GM12878 (cell line): ENCODE measurements around the gene NEU4.

Source experiments
- TF ChIP-seq, protein P1 (sequence below), 3 experiments: IDR thresholded peaks in 2 of 3; conservative IDR thresholded peaks in 1 of 3; 2 replicates each; pipeline ENCODE4 v1.5.1; 2011; ENCODE audit warnings: low read depth in 3 of 3, low read length in 3 of 3, mild to moderate bottlenecking in 3 of 3, control low read depth in 2 of 3, moderate library complexity in 2 of 3, inconsistent platforms in 1 of 3, mixed read lengths in 1 of 3; ENCODE audit not compliant: control insufficient read depth in 2 of 3, insufficient read depth in 1 of 3; ENCODE audit errors: extremely low read depth in 1 of 3
- TF ChIP-seq, protein P2 (sequence below): fragments of 150-350 bp; IDR thresholded peaks from 2 replicates; pipeline ENCODE4 v1.6.1; 2014; ENCODE audit warnings: mild to moderate bottlenecking, low read depth, low read length

DNA sequence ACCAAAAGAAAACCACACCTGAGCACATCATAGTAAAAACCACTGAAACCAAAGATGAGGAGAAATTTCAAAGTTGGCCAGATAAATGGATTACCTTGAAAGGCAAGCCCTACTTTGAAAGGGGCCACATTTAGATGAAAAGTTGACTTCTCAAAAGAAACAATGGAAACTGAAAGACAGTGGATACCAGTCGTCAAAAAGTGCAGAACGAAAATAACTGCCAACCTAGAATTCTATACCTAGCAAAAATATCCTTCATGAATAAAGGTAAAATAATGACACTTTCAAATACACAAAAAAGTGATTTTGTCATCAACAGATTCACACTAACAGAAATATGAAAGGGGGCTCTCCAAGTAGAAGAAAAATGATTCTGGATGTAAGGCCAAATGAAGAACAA is 18.4 kb downstream of the NEU4 start:
- TF ChIP-seq, protein P1, sequence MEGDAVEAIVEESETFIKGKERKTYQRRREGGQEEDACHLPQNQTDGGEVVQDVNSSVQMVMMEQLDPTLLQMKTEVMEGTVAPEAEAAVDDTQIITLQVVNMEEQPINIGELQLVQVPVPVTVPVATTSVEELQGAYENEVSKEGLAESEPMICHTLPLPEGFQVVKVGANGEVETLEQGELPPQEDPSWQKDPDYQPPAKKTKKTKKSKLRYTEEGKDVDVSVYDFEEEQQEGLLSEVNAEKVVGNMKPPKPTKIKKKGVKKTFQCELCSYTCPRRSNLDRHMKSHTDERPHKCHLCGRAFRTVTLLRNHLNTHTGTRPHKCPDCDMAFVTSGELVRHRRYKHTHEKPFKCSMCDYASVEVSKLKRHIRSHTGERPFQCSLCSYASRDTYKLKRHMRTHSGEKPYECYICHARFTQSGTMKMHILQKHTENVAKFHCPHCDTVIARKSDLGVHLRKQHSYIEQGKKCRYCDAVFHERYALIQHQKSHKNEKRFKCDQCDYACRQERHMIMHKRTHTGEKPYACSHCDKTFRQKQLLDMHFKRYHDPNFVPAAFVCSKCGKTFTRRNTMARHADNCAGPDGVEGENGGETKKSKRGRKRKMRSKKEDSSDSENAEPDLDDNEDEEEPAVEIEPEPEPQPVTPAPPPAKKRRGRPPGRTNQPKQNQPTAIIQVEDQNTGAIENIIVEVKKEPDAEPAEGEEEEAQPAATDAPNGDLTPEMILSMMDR (IDR thresholded peaks at IDR 0.05 in 2 of 3, conservative IDR thresholded peaks at IDR 0.05 in 1 of 3; ENCODE audit: control insufficient read depth in 2 of 3, extremely low read depth in 1 of 3, insufficient read depth in 1 of 3, low read depth in 3 of 3, low read length in 3 of 3) = no peak
- TF ChIP-seq, protein P2, sequence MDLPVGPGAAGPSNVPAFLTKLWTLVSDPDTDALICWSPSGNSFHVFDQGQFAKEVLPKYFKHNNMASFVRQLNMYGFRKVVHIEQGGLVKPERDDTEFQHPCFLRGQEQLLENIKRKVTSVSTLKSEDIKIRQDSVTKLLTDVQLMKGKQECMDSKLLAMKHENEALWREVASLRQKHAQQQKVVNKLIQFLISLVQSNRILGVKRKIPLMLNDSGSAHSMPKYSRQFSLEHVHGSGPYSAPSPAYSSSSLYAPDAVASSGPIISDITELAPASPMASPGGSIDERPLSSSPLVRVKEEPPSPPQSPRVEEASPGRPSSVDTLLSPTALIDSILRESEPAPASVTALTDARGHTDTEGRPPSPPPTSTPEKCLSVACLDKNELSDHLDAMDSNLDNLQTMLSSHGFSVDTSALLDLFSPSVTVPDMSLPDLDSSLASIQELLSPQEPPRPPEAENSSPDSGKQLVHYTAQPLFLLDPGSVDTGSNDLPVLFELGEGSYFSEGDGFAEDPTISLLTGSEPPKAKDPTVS = no peak
